ENCODE data around the gene ABCB6.

DNA sequence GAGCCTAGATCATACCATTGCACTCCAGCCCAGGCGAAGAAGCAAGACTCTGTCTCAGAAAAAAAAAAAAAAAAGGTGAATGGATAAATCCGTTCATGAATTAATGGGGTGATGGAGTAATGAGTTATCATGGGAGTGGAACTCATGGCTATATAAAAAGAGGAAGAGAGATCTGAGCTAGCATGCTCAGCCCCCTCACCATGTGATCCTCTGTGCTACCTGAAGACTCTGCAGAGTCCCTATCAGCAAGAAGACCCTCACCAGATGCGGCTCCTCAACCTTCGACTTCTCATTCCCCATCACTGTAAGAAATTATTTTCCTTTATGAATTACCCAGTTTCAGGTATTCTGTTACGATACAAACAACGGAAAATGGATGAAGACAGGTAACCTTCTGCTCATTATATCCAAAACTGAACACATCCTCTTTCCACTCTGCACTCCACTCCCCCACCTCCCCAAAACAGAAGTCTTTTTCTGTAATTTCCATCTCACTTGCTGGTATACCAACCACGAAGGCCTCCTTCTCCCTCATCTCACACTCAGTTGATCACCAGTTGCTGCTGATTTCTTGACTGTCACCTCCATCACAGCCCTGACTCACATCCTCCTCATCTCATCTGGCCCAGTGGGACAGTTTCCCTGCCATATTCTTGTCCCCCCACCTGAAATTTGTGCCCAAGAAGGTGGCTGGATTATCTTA, 31.9 kb downstream of the ABCB6 start:
- TF ChIP-seq, protein P1, sequence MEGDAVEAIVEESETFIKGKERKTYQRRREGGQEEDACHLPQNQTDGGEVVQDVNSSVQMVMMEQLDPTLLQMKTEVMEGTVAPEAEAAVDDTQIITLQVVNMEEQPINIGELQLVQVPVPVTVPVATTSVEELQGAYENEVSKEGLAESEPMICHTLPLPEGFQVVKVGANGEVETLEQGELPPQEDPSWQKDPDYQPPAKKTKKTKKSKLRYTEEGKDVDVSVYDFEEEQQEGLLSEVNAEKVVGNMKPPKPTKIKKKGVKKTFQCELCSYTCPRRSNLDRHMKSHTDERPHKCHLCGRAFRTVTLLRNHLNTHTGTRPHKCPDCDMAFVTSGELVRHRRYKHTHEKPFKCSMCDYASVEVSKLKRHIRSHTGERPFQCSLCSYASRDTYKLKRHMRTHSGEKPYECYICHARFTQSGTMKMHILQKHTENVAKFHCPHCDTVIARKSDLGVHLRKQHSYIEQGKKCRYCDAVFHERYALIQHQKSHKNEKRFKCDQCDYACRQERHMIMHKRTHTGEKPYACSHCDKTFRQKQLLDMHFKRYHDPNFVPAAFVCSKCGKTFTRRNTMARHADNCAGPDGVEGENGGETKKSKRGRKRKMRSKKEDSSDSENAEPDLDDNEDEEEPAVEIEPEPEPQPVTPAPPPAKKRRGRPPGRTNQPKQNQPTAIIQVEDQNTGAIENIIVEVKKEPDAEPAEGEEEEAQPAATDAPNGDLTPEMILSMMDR (IDR thresholded peaks at IDR 0.05): no peak
- no peak for TF ChIP-seq POLR2A (IDR thresholded peaks at IDR 0.05)

Measured in breast epithelium (tissue), 3 donors.